Neural cell (in vitro differentiated cells): Measurements from ENCODE around the gene DSTN. TPM values are rescaled to one million over a fixed set of nuclear protein-coding genes. Genes with fewer than 3 reads are reported as not detected.

ENCODE experiments used
- H2AFZ ChIP-seq: fragments of 200-600, 300-800 bp; sonication (generic), shearing (Covaris generic); 2 replicates; pipeline ENCODE4 v1.6.0; 2014; ENCODE audit warnings: low read depth, mild to moderate bottlenecking, antibody characterized with exemption, low read length, moderate library complexity
- H3F3A ChIP-seq: fragments of 200-600 bp; shearing (Covaris generic); 2 replicates; pipeline ENCODE4 v1.6.1; 2016; ENCODE audit warnings: mild to moderate bottlenecking, moderate library complexity, mixed read lengths, antibody characterized with exemption, low read length; ENCODE audit not compliant: insufficient read depth, poor library complexity, severe bottlenecking
- H3K27ac ChIP-seq: fragments of 200-600, 300-800 bp; sonication (generic), shearing (Covaris generic); 2 replicates; pipeline ENCODE4 v1.5.1; 2014; ENCODE audit warnings: mild to moderate bottlenecking, low read length, moderate library complexity
- H3K27me3 ChIP-seq: fragments of 300-800, 200-600 bp; sonication (generic), shearing (Covaris generic); 2 replicates; pipeline ENCODE4 v1.6.0; 2014; ENCODE audit warnings: mild to moderate bottlenecking, low read depth, low read length, moderate library complexity; ENCODE audit not compliant: insufficient read depth
- H3K36me3 ChIP-seq: fragments of 300-800, 200-600 bp; sonication (generic), shearing (Covaris generic); 2 replicates; pipeline ENCODE4 v1.5.1; 2014; ENCODE audit warnings: mild to moderate bottlenecking, antibody characterized with exemption, low read length, moderate library complexity; ENCODE audit not compliant: insufficient read depth
- H3K4me2 ChIP-seq: fragments of 300-800, 200-600 bp; sonication (generic), shearing (Covaris generic); 2 replicates; pipeline ENCODE4 v1.6.0; 2014; ENCODE audit warnings: mild to moderate bottlenecking, low read length
- H3K4me3 ChIP-seq: fragments of 300-800, 200-600 bp; sonication (generic), shearing (Covaris generic); 2 replicates; pipeline ENCODE4 v1.5.1; 2014; ENCODE audit warnings: mild to moderate bottlenecking, low read length, moderate library complexity
- H3K79me2 ChIP-seq: fragments of 200-600 bp; shearing (Covaris generic); replicated peaks from 2 replicates; pipeline ENCODE4 v1.6.0; 2014; ENCODE audit warnings: mild to moderate bottlenecking, low read length, moderate library complexity; ENCODE audit not compliant: insufficient read depth
- H3K9ac ChIP-seq: fragments of 300-800, 200-600 bp; sonication (generic), shearing (Covaris generic); 2 replicates; pipeline ENCODE4 v1.6.1; 2016; ENCODE audit warnings: mild to moderate bottlenecking, low read length, mixed read lengths
- H3K9me2 ChIP-seq: fragments of 200-600 bp; shearing (Covaris generic); 2 replicates; pipeline ENCODE4 v1.6.1; 2016; ENCODE audit warnings: mild to moderate bottlenecking, low read length, mixed read lengths; ENCODE audit not compliant: insufficient read depth
- H3K9me3 ChIP-seq: fragments of 200-600, 300-800 bp; sonication (generic), shearing (Covaris generic); 2 replicates; pipeline ENCODE4 v1.6.1; 2016; ENCODE audit warnings: mild to moderate bottlenecking, mixed run types, low read length, moderate library complexity, mixed read lengths
- H4K20me1 ChIP-seq: fragments of 200-600 bp; shearing (Covaris generic); 2 replicates; pipeline ENCODE4 v1.6.1; 2016; ENCODE audit warnings: mild to moderate bottlenecking, mixed run types; ENCODE audit not compliant: insufficient read depth
- EP300 ChIP-seq: fragments of 450-650 bp; conservative IDR thresholded peaks from 2 replicates; pipeline ENCODE4 v1.6.1; 2014; ENCODE audit warnings: antibody characterized with exemption, mild to moderate bottlenecking, moderate library complexity; ENCODE audit not compliant: poor library complexity, severe bottlenecking
- EZH2 ChIP-seq: fragments of 200-600, 300-800 bp; shearing (Covaris generic), sonication (generic); IDR thresholded peaks from 2 replicates; pipeline ENCODE4 v1.6.1; 2014; ENCODE audit warnings: antibody characterized with exemption, low read length, borderline replicate concordance, mild to moderate bottlenecking; ENCODE audit not compliant: insufficient read depth, poor library complexity, severe bottlenecking
- MXI1 ChIP-seq: fragments of 450-650 bp; conservative IDR thresholded peaks from 2 replicates; pipeline ENCODE4 v1.6.1; 2014; ENCODE audit warnings: antibody characterized with exemption, mild to moderate bottlenecking; ENCODE audit not compliant: poor library complexity, severe bottlenecking
- POLR2AphosphoS5 ChIP-seq: IDR thresholded peaks from 2 replicates; pipeline ENCODE4 v1.6.1; 2012
- RAD21 ChIP-seq: fragments of 450-650 bp; conservative IDR thresholded peaks from 2 replicates; pipeline ENCODE4 v1.6.1; 2014; ENCODE audit warnings: antibody characterized with exemption, mild to moderate bottlenecking, moderate library complexity
- REST ChIP-seq: IDR thresholded peaks from 2 replicates; pipeline ENCODE4 v1.6.1; 2012; ENCODE audit warnings: borderline replicate concordance
- SMC3 ChIP-seq: fragments of 450-650 bp; conservative IDR thresholded peaks from 2 replicates; pipeline ENCODE4 v1.6.1; 2014; ENCODE audit warnings: antibody characterized with exemption, mild to moderate bottlenecking, moderate library complexity; ENCODE audit not compliant: poor library complexity
- TAF1 ChIP-seq: IDR thresholded peaks from 2 replicates; pipeline ENCODE4 v1.6.1; 2012; ENCODE audit warnings: low read depth
- polyA plus RNA-seq: library from polyadenylated mRNA; depleted of rRNA; stranded (reverse); fragments of >200 nt; gene quantifications from 2 replicates; pipeline ENCODE4 v1.2.3, GENCODE V29; 2014
- TF ChIP-seq, protein P1 (sequence below): fragments of 450-650 bp; IDR thresholded peaks from 2 replicates; pipeline ENCODE4 v1.5.1; 2014; ENCODE audit warnings: antibody characterized with exemption, mild to moderate bottlenecking, moderate library complexity; ENCODE audit not compliant: poor library complexity, severe bottlenecking

DSTN gene
- polyA plus RNA-seq, 1 donor from 2014 or later = 276 TPM

GRCh38 chr20:17612992-17613327 is 43.1 kb downstream of the DSTN start:
- H4K20me1 ChIP-seq = no peaks in the 10 kb centered on the region
- no peaks in the 10 kb centered on the region for H3K27me3 ChIP-seq
- no peaks in the 10 kb centered on the region for H3F3A ChIP-seq
- no peak overlapping the region for H3K27ac ChIP-seq
- H3K4me2 ChIP-seq = no peak overlapping the region
- H3K9me2 ChIP-seq = no peaks in the 10 kb centered on the region
- H3K36me3 ChIP-seq = no peaks in the 10 kb centered on the region
- no peaks in the 10 kb centered on the region for H3K79me2 ChIP-seq
- no peak overlapping the region for H3K4me3 ChIP-seq
- H3K9me3 ChIP-seq = no peaks in the 10 kb centered on the region
- no peak overlapping the region for H3K9ac ChIP-seq
- H2AFZ ChIP-seq = no peak overlapping the region
- no peak for TF ChIP-seq TAF1
- no peak for TF ChIP-seq EP300
- no peak for TF ChIP-seq MXI1
- no peak for TF ChIP-seq REST
- TF ChIP-seq, protein P1, sequence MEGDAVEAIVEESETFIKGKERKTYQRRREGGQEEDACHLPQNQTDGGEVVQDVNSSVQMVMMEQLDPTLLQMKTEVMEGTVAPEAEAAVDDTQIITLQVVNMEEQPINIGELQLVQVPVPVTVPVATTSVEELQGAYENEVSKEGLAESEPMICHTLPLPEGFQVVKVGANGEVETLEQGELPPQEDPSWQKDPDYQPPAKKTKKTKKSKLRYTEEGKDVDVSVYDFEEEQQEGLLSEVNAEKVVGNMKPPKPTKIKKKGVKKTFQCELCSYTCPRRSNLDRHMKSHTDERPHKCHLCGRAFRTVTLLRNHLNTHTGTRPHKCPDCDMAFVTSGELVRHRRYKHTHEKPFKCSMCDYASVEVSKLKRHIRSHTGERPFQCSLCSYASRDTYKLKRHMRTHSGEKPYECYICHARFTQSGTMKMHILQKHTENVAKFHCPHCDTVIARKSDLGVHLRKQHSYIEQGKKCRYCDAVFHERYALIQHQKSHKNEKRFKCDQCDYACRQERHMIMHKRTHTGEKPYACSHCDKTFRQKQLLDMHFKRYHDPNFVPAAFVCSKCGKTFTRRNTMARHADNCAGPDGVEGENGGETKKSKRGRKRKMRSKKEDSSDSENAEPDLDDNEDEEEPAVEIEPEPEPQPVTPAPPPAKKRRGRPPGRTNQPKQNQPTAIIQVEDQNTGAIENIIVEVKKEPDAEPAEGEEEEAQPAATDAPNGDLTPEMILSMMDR = no peak
- TF ChIP-seq POLR2AphosphoS5 = no peak
- no peak for TF ChIP-seq RAD21
- no peak for TF ChIP-seq SMC3
- TF ChIP-seq EZH2 = no peak

- Histone ChIP-seq H3K79me2 (no peaks in the 10 kb centered on the region), H3K27ac (no peak overlapping the region), H3K9ac (no peak overlapping the region), H3K36me3 (no peaks in the 10 kb centered on the region), H2AFZ (no peak overlapping the region), H3K4me2 (no peak overlapping the region), H3K9me3 (no peaks in the 10 kb centered on the region), H3K27me3 (no peaks in the 10 kb centered on the region), H4K20me1 (no peaks in the 10 kb centered on the region), H3K4me3 (no peak overlapping the region), H3K9me2 (no peaks in the 10 kb centered on the region), H3F3A (no peaks in the 10 kb centered on the region)
- no peak for TF ChIP-seq SMC3
- no peak for TF ChIP-seq EP300
- TF ChIP-seq POLR2AphosphoS5 = no peak
- no peak for TF ChIP-seq REST
- TF ChIP-seq EZH2 = no peak
- no peak for TF ChIP-seq MXI1
- TF ChIP-seq RAD21 = no peak
- no peak for TF ChIP-seq TAF1
- TF ChIP-seq, protein P1 = no peak
These were observed 43.7 kb downstream of the DSTN start for GRCh38 chr20:17613328-17614175.
